HFF-Myc (cell line): ENCODE measurements around the gene PXDC1.

Experiments
- DNase-seq: peaks from one replicate; pipeline ENCODE4 v3.0.0-alpha.2; 2011; ENCODE audit warnings: low read depth; ENCODE audit errors: extremely low read depth
- H3K4me3 ChIP-seq: replicated peaks from 2 replicates; pipeline ENCODE4 v1.5.1; 2011; ENCODE audit warnings: low read depth, mild to moderate bottlenecking, control low read depth, low read length
- CTCF ChIP-seq: IDR thresholded peaks from 2 replicates; pipeline ENCODE4 v1.5.1; 2012; ENCODE audit warnings: mild to moderate bottlenecking, low read depth, low read length, control low read depth; ENCODE audit errors: missing control alignments

Gene PXDC1

GRCh38 chr6:3741477-3741871 is 10.0 kb downstream of the PXDC1 start:
- DNase-seq = no peak
- TF ChIP-seq CTCF = no peak
- H3K4me3 ChIP-seq = no peak overlapping the region

GRCh38 chr6:3740551-3741476 is 10.7 kb downstream of the PXDC1 start:
- H3K4me3 ChIP-seq = no peak overlapping the region
- TF ChIP-seq CTCF = no peak
- no peak for DNase-seq

- TF ChIP-seq CTCF = no peak
- no peak for DNase-seq
- H3K4me3 ChIP-seq = no peak overlapping the region
Measured at GRCh38 chr6:3739311-3739897, 12.1 kb downstream of the PXDC1 start.

GRCh38 chr6:3738381-3739131 is 13.0 kb downstream of the PXDC1 start:
- no peak for TF ChIP-seq CTCF
- H3K4me3 ChIP-seq = no peak overlapping the region
- DNase-seq = no peak

GRCh38 chr6:3737831-3738210 is 13.7 kb downstream of the PXDC1 start:
- no peak overlapping the region for H3K4me3 ChIP-seq
- no peak for DNase-seq
- TF ChIP-seq CTCF = no peak

GRCh38 chr6:3737149-3737830 is 14.2 kb downstream of the PXDC1 start:
- no peak overlapping the region for H3K4me3 ChIP-seq
- TF ChIP-seq CTCF = no peak
- no peak for DNase-seq
